Activated CD8-positive, alpha-beta memory T cell treated with anti-CD3 and anti-CD28 coated beads for 24 hours (primary cell): Measurements from ENCODE around the gene ASCC1.
"Not testable (repeated sequence)": the region's sequence is repeated elsewhere in the genome, so short reads cannot be mapped to it uniquely, and the experiment has no call there.

ENCODE experiments used
- DNase-seq: peaks from one replicate; pipeline ENCODE4 v3.0.0-alpha.2; 2020

The ASCC1 gene

DNA sequence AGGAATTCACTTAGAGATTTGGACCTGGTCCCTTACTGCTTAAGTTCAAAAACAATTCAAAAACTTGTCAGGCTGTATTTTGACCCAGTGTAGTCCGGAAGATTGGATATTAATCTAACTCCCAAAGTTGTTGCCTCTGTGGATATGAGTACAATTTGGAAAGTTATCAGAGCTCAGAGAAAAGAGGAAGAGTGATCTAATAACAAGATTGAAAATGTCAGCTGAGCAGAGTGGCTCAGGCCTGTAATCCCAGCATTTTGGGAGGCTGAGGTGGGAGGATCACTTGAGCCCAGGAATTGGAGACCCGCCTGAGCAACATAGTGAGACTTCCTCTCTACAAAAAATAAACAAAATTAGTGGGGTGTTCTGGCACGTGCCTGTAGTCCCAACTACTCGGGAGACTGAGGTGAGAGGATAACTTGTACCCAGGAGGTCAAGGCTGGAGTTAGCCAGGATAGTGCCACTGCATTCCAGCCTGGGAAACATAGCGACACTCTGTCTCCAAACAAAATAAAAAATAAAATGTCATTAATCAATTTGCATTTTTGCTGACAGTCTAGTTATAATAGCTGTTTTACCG, 3.2 kb upstream of the ASCC1 start:
- no peak for DNase-seq

DNA sequence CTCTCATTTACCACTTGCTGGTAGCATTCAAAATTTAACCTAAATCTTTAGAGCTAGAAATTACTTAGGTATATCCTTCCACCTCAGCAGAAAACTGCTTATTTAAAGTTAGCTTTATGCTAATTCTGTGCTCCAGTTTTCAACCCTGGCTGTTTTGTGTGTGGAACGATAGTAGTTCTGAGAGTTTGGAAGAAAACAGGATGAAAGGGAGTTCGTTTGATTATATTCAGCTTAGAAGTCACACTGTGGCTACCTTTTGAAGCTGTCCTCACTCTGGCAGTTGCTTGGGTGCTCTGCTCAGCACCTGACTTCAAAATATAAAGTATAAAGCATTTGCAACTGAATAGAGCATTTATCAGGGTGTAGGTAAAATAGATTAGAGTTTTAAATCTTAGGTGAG, 2.6 kb upstream of the ASCC1 start:
- DNase-seq = no peak

DNA sequence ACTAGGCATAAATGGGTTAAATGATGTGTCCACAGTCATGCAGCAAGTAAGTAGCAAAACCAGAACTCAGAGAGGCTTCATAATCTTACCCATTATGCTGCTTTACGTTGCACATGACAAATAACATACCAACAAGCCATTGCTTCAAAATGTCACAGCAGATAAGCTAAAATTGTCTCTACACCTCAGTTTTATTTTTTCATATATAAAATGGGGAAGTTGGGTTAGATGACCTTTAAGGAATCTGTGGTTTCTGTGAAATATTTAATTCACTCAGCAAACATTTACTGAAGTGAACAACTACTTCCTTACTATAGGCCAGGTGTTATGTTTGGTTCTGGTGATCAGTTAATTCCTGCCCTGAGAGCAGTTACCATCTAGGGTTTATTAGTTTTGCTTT, 2.2 kb upstream of the ASCC1 start:
- no peak for DNase-seq

DNA sequence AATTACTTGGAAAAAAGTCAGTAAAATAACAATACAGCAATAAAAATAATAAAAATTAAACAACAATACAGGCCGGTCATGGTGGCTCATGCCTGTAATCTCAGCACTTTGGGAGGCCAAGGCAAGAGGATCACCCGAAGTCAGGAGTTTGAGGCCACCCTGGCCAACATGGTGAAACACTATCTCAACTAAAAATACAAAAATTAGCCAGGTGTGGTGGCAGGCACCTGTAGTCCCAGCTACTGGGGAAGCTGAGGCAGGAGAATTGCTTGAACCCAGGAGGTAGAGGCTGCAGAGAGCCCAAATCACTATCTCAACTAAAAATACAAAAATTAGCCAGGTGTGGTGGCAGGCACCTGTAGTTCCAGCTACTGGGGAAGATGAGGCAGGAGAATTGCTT, 4.2 kb downstream of the ASCC1 start:
- DNase-seq = not testable (repeated sequence)

DNA sequence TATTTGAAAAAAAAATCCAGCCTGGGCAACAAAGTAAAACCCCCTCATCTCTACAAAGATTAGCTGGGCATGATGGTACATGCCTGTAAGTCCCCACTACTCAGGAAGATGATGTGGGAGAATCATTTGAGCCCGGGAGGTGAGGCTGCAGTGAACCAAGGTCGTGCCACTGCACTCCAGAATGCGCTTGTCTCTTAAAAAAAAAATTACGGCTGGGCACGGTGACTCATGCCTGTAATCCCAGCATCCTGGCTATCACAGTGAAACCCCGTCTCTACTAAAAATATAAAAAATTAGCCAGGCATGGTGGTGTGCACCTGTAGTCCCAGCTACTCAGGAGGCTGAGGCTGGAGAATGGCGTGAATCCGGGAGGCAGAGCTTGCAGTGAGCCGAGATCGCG, 4.7 kb downstream of the ASCC1 start:
- DNase-seq = peak; percentile 26

DNA sequence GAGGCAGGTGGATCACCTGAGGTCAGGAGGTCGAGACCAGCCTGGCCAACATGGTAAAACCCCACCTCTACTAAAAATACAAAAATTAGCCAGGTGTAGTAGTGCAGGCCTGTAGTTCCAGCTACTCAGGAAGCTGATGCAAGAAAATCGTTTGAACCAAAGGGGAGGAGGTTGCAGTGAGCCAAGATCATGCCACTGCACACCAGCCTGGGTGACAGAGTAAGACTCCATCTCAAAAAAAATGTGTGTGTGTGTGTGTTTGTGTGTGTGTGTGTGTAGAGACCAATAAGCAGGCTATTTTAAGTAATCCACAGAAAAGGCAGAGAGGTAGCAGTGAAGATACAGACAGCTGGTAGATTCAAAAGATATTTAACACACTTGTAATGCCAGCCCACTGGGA, 7.5 kb downstream of the ASCC1 start:
- DNase-seq = not testable (repeated sequence)

DNA sequence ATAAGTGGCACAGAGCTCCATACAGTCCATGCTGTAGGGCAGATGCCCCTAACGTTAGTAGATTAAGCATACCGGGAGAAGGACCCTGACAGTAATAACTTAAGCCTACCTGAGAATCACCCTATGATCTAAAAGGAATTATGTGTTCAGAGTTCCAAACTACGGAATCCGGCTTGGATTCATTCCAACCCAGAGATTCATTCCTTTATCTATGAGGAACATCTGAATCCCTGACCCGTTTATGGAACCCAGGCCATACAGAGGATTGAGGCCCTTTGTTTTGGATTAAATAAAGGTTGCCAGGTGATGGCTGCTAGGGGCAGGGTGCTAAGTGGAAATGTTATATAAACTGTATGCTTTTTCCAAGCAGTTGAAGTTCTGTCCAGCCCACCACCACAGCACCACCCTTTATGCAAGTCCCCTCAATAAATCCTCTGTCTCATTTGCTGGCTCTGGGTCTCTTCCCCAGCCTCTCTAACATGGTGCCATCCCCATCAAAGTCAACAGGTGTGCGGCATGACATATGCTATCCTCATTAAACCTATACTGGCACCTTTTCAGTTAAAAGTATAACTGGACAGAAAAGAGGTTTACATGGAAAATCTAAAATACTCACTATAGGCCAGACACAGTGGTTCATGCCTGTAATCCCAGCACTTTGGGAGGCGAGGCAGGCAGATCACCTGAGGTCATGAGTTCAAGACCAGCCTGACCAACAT, 9.4 kb downstream of the ASCC1 start:
- no peak for DNase-seq

DNA sequence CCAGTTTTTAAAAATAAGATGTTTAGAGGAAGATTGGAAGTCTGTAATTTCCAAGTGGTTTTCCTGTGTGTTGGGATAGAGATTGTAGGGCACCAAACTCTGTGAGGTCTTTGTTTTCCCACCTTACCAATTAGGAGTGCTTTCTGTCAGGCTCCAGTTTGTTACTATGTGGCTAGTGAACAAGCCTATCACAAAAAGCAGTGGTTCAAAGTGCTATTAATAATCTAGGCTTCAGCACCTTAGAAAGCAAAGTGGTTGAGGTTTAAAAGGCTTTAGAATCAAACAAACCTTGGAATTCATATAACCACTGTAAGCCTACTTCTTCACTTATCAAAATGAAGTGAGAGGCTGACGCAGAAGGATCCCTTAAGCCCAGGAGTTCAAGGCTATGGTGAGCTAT, 11.4 kb downstream of the ASCC1 start:
- no peak for DNase-seq

DNA sequence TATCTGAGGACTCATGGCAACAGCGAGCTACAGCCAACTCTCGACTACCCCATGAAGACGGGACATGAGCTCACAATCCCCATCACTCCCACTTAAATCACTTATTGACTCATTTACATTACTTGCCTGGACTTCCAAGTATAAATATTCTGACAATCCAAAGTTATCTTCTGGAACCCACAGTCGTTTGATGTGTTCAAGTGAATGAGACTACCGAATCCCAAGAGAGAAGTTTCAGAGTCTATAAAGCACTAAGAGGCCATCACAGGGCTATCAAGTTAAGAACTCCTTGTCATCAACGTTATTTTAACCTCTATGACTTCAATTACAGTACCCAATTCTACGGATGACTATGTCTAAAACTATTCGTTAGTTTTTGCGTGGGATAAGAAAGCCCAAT, 11.8 kb downstream of the ASCC1 start:
- no peak for DNase-seq

DNA sequence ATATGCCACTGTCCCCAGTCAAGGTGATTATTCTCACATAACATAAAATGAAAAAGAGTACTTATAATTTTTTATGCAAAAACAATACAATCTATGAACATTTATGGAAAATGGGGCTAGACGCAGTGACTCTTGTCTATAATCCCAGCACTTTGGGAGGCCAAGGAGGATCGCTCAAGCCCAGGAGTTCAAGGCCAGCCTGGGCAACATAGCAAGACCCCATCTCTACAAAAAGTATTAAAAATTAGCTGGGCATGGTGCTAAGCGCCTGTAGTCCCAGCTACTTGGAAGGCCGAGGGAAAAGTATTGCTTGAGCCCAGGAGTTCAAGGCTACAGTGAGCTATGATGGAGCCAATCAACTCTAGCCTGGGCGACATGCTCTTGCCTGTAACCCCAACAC, 14.8 kb downstream of the ASCC1 start:
- no peak for DNase-seq

DNA sequence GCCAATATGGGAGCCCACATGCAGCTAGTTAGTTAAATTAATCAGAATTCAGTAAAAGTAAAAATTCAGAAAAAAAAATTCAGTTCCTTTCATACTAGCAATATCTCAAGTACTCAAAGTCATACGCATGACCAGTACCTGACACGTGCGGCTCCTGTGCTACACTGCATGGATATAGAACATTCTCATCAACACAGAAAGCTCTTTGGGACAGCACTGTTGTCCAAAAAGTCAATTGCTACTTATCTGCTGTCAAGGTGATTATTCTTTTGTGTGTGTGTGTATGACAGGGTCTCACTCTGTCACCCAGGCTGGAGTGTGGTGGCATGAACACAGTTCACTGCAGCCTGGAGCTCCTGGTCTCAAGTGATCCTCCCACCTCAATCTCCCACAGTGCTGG, 15.2 kb downstream of the ASCC1 start:
- DNase-seq = no peak

DNA sequence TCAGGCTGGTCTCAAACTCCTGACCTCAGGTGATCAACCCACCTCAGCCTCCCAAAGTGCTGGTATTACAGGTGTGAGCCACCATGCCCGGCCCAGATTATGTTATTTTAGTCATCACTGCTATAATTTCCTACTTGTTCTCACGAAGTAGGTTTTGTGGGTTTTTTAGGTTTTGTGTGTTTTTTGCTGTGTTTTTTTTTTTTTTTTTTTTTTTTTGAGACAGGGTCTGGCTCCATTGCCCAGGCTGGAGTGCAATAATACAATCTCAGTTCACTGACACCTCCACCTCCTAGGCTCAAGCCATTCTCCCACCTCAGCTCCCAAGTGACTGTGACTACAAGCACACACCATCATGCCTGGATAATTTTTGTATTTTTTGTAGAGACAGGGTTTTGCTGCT, 21.1 kb downstream of the ASCC1 start:
- DNase-seq = no peak

DNA sequence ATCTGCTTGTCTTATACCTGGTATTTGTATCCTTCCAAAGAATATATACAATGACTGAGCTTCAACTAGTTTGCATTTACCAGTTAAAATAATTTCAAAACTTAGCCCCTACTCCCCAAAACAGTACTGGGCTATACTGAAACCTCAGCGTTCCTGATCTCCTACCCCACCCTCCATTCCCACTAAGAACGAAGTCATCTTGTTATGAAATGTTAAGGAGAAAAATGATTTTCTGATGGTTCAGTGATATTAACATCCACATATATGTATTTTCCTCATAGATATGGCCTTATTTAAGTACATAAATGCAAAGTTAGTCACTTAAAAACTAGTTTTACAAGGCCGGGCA, 29.1 kb downstream of the ASCC1 start:
- DNase-seq = no peak

DNA sequence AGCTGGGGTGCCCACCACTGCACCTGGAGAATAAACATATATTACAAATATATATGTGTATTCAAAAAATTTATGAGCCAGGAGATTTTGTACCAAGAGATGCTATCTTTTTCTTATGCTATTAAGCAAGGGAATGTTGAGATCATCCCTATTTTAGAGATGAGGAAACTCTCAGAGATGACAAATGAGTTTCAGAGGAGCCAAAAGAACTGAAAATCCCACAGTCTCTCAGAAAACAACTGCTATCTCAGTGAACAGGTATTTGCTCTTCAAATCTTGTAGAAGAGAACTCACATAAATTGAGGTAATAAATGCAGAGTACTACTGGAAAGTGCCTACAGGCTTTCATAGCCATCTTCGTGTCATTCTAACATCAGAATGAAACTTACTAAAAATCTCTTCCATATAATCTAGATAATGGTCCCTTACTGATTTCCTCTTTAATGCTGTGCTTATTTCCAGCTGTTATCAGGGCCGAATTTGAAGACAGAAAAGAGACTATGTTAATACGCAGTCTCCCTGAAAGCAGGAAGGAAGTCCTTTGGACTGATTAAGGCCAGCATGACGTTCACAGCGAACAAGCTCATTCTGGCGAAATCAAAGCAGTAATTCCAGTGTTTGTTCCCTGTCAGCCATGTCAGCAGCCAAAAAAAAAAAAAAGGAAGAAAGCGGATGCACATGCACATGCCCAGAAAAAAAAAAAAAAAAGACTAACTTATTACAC, 29.7 kb downstream of the ASCC1 start:
- DNase-seq = no peak

DNA sequence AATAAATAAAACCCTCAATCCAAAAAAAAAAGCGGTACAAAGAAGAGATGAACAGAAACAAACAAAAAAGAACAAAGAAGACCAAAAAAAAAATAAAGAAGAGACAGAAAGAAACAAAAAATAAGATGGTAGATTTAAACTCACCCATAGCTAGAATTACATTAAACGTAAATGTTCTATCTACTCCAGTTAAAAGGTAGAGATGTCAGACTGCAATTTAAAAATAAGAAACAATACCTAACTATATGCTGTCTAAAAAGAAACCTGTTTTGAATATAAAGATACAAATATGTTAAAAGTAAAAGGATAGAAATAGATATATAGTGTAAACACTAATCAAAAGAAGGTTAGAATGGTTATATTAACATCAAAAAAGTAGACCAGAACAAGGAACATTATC, 31.9 kb downstream of the ASCC1 start:
- no peak for DNase-seq

DNA sequence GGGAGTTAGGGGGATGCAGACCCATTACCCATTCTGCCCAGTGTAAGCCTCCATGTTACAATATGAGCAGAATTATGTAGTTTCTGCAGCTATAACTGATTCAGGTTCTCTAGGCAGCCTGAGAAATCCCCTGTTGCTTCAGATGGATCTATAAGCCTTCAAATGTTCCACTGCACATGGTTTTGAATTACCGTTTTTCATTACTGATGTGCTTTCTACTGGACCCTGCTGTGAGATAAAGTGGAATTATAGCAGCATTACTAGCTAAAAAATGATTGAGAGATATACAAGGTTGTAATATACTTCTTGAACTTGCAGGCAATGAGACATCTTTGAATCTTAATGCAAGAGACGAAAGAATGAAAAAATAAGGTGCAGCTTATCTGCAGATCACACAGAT, 38.6 kb downstream of the ASCC1 start:
- DNase-seq = no peak

DNA sequence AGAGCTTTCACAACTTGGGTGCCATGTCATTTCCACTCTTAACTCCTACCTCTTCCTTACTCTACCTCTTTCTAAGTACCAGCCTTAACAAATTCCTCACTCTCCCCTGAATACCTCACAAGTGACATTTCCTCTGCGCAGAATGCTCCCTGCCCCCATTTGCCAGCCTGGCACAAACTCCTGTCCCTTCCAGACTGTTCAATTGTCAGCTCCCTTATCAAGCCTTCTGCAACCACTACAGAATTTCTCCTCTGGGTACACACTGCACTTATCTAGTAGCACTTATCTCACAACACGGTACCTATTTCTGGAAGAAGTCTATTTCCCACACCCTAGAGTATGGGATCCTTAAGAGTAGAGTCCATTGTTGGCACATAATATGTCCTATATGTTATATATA, 39.4 kb downstream of the ASCC1 start:
- DNase-seq = no peak

DNA sequence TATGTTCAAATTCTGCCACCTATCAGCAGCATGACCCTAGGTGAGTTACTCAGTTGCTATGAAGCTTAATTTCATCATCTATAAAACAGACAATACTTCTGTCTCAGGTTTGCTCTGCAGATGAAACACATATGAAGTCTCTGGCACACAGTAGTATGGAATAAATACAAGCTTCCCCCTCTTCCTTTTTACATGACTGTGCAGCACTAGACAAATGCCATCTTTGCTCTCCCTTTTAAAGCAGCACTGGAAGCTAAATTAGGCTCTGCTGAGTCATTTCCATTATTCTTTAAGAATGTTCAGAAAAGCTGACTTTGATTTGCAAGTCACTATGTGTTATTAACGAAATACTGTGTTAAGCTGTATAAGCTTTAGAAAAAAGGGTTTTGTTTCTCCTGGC, 40.9 kb downstream of the ASCC1 start:
- DNase-seq = no peak

DNA sequence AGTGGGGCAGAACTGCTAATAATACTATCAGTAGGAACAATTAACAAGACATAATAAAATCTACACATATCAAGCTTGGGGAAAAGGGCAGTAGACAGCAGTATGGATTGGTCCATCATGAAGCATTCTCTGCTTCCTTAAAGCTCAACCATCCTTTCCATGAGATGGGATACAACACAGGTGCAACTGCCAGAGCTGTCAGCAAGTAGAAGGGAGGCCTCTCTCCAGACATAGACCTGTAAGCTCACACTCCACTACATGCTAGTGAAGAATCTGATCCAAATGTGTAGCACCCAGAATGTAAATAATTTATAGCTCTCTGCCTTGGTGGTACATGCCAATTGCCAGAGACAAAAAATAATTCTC, 41.8 kb downstream of the ASCC1 start:
- DNase-seq = no peak

DNA sequence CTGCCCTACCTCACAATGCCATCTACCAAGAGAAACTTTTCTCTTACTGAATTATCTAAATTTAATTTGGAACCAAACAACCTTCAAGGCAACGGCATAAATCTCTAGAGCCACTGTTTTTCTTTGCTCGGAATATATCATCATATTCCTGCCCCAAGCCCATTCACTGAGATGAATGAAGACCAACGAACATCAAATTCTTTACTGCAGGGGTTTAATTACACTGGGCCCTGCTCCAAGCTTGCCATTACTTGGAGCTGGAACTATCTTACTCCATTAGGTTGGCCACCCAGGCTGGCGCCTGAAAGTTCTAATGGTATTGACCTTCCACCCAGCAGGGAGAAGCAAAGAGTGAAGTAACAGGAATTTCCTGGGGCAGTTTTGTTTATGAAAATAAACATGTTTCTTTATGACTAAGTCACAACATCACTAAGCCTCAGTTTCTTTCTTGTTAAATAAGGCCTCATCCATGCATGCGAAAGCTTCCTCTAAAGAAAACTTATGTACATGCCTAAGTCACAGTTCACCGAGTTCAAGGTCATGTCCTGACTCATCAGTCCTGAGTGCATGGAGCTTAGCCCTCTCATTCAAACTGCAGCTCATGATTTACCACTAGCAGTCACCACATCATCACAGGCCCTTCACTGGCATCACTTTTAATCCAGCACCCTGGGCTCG, 42.3 kb downstream of the ASCC1 start:
- no peak for DNase-seq

DNA sequence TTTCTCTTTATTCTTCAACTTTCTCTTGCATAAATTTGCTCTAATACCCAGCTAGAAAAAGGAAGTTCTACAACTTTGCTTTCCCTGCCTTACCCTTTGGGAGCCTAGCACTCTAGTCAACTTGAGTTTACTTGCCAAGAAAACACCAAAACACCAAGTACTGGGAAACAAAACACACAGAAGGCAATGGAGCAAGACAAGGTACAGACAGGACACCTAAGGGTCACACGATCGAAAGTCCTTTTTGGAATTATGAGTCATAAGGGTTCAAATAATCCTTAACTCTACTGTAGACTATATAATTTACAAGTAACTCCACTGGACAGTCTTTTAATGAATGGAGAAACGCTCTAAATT, 42.8 kb downstream of the ASCC1 start:
- DNase-seq = no peak

DNA sequence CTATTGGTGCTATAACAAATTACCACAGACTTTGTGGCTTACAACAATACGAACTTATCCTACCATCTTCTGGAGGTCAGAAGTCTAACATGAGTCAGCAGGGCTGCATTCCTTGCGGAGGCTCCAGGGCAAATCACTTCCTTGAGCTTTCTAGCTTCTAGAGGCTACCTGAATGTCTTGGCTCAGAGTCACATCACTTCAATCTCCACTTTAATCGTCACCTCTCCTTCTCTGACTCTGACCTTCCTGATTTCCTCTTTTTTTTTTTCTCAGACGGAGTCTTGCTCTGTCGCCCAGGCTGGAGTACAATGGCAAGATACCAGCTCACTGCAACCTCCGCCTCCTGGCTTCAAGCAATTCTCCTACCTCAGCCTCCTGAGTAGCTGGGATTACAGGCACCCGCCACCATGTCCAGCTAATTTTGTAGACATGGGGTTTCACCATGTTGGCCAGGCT, 44.9 kb downstream of the ASCC1 start:
- DNase-seq = no peak

DNA sequence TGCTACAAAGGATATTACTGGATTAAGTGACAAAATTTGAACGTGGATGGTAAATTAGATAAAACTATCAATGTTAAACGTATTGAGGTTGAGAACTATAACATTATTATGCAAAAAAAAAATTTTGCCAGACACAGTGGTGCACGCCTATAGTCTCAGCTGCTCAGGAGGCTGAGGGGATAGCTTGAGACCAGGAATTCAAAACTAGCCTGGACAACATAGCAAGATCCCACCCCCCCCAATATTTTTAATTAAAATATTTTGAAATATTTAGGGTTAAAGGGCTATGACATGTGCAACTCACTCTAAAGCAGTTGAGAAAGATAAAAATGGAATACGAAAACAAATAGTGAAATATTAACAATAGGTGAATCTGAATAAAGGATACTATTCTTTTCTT, 45.3 kb downstream of the ASCC1 start:
- DNase-seq = no peak

DNA sequence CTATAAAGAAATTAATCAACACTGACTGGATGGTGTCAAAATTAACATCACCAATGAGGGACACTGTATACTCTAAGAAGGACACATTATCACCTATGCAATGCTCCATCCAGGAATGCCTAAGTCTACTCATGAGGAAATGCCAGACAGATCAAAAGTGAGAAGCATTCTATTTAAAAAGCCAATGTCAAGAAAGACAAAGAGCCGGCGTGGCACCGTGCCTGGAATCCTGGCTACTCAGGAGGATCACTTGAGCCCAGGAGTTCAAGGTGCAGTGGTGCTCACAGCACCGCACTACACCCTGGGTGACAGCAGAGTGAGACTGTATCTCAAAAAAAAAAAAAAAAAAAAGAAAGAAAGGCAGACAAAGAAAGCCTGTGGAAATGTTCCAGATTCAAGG, 45.8 kb downstream of the ASCC1 start:
- no peak for DNase-seq
